ENCODE results near the gene STK17A.

- TF ChIP-seq CTCF (IDR thresholded peaks at IDR 0.05; ENCODE audit: low read depth, low read length) (no peak), MAX (IDR thresholded peaks at IDR 0.05; ENCODE audit: low read depth, low read length) (no peak), POLR2A (IDR thresholded peaks at IDR 0.05; ENCODE audit: extremely low read depth, insufficient read length) (no peak), MYC (IDR thresholded peaks at IDR 0.05; ENCODE audit: low read depth, low read length) (no peak)
Measured at GRCh38 chr7:43636093-43636492, 53.2 kb downstream of the STK17A start.

Measured in NB4 (cell line).